ENCODE measurements around the gene WIPF1. TPM values are rescaled to one million over a fixed set of nuclear protein-coding genes. Genes with fewer than 3 reads are reported as not detected.

WIPF1 gene
- total RNA-seq, 1 donor from 2014 or later, result 2.7 TPM

- DNase-seq, result no peak
Measured at GRCh38 chr2:174618179-174618578, 20.6 kb upstream of the WIPF1 start.

DNA sequence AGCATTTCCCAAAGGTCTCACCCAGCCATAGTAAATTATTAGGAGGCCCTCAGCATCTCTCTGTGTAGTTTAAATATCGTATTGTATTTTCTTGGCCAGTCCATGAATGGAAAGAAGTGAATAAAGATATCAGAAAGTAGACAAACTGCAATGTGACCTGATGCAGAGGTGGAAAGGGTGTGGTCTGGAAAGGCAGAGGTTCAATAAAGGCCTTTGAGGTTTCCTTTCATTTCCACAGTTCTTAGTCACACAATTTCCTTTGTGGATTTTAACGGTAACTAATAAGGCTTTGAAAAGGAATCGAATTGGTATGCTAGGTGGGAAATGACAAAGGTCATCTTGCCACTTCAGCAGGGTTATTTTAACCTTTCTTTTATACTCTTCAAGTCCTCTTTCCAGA is 20.1 kb upstream of the WIPF1 start:
- no peak for DNase-seq

- DNase-seq, result no peak
Measured at GRCh38 chr2:174617120-174617519, 19.5 kb upstream of the WIPF1 start.

GRCh38 chr2:174615871-174616436 is 18.4 kb upstream of the WIPF1 start:
- DNase-seq, result no peak

DNA sequence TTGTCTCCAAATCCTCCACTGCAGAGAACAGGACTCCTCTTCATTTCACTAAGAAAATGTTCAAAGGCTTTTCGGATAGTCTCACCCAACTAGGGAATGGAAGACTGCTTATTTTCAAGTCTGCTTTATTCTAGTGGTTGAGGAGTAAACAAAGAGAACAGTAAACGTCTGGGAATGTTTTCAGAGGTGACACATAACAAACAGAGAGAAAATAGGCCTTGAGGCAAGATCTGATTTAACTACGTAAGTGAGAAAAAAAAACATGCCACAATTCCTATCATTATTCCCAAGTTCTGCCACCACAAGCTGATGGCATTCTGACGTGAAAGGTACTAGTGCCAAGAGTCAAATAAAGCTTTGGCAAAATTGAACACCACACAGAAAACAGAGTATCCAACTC is 16.7 kb upstream of the WIPF1 start:
- no peak for DNase-seq

DNA sequence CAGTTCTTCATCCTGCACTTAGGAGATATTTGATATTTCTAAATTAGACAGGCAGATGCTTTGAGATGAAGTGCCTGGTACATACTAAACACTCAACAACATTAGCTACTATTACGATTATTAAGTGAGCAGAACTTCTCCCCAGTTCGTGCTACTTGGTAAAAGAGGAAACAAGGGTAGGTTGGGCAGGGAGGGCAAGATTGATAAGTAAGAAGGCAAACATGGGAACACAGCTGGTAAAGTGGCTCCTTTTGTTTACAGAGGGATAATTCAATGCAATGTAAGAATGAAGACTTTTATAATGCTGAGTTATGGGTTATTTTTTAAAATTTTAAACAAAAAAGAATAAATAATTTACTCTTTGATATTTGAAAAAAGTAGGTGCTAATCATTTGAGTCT is 15.9 kb upstream of the WIPF1 start:
- DNase-seq, result no peak

DNA sequence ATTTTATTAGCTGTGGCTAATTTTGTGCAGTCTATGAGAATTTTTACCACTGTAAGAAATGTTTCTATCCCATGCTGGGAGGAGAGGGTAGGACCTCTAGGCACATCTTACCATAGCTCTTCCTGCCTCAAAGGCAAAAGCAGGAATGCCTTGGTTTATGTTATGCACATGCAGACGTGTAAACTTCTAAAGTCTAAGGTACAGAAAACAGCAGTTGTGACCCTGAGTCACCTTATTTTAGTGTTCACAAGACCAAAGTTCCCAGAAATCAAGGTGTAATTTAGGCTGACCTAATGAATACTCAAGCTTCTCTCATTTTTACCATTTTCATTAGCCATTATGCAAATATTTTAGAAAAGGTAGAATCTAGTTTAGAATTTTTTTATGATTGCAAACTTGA is 15.4 kb upstream of the WIPF1 start:
- no peak for DNase-seq

- DNase-seq, result no peak
Measured at GRCh38 chr2:174611854-174612253, 14.2 kb upstream of the WIPF1 start.

DNA sequence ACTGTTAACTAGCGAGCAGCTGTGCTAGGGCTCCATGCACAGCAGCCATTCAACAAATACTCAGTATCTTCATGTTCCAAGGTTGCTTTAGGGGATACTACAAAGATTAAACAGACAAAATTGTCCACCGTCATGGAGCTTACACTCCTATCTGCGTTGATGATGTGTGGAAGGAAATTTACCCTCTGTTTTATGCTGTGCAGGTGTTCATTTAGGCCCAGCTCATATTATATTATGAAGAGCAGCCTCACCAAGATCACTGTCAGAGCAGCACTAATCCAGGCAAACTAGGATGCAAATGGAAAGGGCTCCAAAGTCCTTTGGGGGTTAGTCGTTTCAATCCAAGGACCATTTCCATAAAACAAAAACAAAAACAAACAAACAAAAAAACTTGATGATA is 13.4 kb upstream of the WIPF1 start:
- DNase-seq, result no peak

- DNase-seq, result no peak
Measured at GRCh38 chr2:174610243-174610995, 12.8 kb upstream of the WIPF1 start.

- DNase-seq, result no peak
Measured at GRCh38 chr2:174609261-174609660, 11.7 kb upstream of the WIPF1 start.

- DNase-seq, result no peak
Measured at GRCh38 chr2:174608866-174609214, 11.2 kb upstream of the WIPF1 start.

GRCh38 chr2:174607989-174608865 is 10.6 kb upstream of the WIPF1 start:
- DNase-seq, result no peak

- DNase-seq, result no peak
Measured at GRCh38 chr2:174607584-174607983, 10.0 kb upstream of the WIPF1 start.

GRCh38 chr2:174606336-174606735 is 8.7 kb upstream of the WIPF1 start:
- no peak for DNase-seq

GRCh38 chr2:174605687-174606086 is 8.1 kb upstream of the WIPF1 start:
- no peak for DNase-seq

DNA sequence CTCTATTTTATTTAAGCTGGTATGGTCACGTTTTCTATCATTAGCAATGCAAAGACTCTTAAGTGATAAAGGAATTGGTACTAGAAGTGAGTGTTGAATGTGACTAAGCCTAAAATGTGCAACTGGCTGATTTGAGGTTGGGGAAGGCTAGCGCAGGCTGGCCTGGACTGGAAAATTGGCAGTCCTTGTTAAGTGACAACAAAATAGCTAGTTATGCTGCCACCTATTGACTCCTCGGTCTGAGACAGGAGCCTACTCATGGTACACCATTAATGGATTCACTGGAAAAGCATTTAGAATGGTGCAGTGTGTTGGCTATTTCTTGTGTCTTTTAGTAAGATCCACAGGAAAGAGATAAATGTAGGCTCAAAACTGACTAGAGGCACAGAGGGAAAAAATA is 5.7 kb upstream of the WIPF1 start:
- DNase-seq, result peak; percentile 17

DNA sequence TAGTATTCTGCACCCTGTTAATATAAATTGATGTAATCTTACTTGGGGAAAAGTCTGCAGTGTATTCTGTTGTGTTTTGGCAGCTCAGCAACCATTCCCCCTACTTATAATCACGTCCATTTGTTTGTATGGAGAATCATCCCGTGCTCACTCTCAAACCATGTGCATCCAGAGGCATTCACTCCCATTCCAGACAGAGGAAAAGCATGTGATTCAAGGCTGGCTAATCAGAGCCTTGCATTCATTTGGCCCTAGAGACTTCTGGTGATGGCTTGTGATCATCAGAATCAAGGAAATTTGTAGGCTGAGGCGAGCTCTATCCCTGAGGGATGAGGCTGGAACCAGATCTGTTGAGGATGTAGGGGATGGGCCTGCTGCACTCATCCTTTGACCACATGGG is 5.1 kb upstream of the WIPF1 start:
- DNase-seq, result no peak

GRCh38 chr2:174600349-174600748 is 2.7 kb upstream of the WIPF1 start:
- no peak for DNase-seq

GRCh38 chr2:174599310-174599921 is 1.8 kb upstream of the WIPF1 start:
- no peak for DNase-seq

DNA sequence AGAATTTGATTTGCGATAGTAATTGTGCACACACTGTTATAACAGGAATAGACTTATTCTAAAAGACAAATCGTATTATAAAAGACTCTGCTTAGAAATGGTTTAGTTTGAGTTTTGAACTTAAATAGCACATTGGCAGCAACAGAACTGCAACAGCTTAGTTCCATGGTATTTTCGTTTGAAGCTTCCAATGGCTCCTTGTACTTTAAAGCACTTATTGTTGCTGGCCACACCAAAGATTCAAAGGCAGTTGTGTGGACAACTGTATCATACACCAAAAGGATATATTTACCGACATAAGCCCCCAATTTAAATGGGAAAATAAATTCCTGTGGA is 627 bp downstream of the WIPF1 start:
- DNase-seq, result no peak

GRCh38 chr2:174595891-174596397 is 1.7 kb downstream of the WIPF1 start:
- no peak for DNase-seq

Measured in occipital lobe (tissue), 2 donors.